GM10248 (cell line): ENCODE results near the gene ESAM.

Experiments used
- CTCF ChIA-PET: fragments of 300-600 bp; sonication (Branson Sonifier 250); formaldehyde crosslinking; extraction: SDS; loops from one replicate; lab custom pipeline; 2021; ENCODE audit warnings: antibody characterized with exemption; lab: Yijun Ruan, JAX
- POLR2A ChIA-PET: fragments of 350-650 bp; sonication (Branson Sonifier 250); formaldehyde crosslinking; extraction: SDS; loops from one replicate; lab custom pipeline; 2020; ENCODE audit warnings: antibody characterized with exemption; lab: Yijun Ruan, JAX
- DNase-seq: peaks from one replicate; pipeline ENCODE4 v3.0.0; 2012; ENCODE audit errors: extremely low spot score
- TF ChIP-seq, protein P1 (sequence below): IDR thresholded peaks from 2 replicates; pipeline ENCODE4 v1.5.1; 2012; ENCODE audit warnings: mild to moderate bottlenecking, low read depth; ENCODE audit errors: extremely low read depth, missing control alignments, control extremely low read depth

Gene ESAM

GRCh38 chr11:124793466-124794278 lies 31.6 kb upstream of the ESAM start:
- TF ChIP-seq, protein P1, sequence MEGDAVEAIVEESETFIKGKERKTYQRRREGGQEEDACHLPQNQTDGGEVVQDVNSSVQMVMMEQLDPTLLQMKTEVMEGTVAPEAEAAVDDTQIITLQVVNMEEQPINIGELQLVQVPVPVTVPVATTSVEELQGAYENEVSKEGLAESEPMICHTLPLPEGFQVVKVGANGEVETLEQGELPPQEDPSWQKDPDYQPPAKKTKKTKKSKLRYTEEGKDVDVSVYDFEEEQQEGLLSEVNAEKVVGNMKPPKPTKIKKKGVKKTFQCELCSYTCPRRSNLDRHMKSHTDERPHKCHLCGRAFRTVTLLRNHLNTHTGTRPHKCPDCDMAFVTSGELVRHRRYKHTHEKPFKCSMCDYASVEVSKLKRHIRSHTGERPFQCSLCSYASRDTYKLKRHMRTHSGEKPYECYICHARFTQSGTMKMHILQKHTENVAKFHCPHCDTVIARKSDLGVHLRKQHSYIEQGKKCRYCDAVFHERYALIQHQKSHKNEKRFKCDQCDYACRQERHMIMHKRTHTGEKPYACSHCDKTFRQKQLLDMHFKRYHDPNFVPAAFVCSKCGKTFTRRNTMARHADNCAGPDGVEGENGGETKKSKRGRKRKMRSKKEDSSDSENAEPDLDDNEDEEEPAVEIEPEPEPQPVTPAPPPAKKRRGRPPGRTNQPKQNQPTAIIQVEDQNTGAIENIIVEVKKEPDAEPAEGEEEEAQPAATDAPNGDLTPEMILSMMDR = peak; percentile 77
- DNase-seq = peak; percentile 50
- ChIA-PET POLR2A (no interaction called here), CTCF (interaction anchor here (0.6 to 24.9 kb wide), 33 partner anchors 8 to 170 kb away, joined by 3 to 381 read pairs (median 6); partner anchors contain the start of genes ESAM and TBRG1)

- ChIA-PET CTCF (interaction anchor here (0.9 to 24.9 kb wide), 9 partner anchors 9 to 151 kb away, joined by 3 to 381 read pairs (median 18); partner anchors contain the start of gene ESAM), POLR2A (no interaction called here)
Observed at GRCh38 chr11:124791626-124792341, 29.7 kb upstream of the ESAM start.

GRCh38 chr11:124788521-124788920 lies 26.4 kb upstream of the ESAM start:
- TF ChIP-seq, protein P1 = no peak
- no peak for DNase-seq
- CTCF ChIA-PET = interaction anchor here (1.1 to 24.9 kb wide), 3 partner anchors 10 to 119 kb away, joined by 3 to 381 read pairs (median 8); partner anchors contain the start of gene ESAM
- POLR2A ChIA-PET = no interaction called here

More at GRCh38 chr11:124791626-124792341, 29.7 kb upstream of the ESAM start:
- peak; percentile 23 for DNase-seq
- TF ChIP-seq, protein P1 = no peak

DNA sequence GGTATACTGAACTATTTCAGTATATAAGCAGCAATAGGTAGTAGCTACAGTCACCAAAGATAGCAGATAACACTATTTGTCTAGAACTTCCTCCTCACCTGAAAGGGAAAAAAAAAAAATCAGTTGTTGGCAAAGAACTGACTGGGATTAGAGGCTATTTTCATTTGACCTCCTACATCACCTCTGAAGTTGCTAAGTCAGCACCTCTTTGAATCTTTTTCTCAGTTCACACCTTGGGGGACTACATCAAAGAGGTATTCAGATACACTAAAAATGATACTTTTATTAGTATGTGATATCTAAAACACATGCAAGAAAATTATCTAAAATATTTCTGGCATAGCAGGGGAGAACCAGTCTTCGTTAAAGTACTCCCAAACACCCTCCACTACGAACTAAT lies 22.0 kb upstream of the ESAM start:
- POLR2A ChIA-PET = no interaction called here
- CTCF ChIA-PET = interaction anchor here (0.9 to 3.1 kb wide), 5 partner anchors 10 to 53 kb away, joined by 3 to 18 read pairs (median 4); partner anchors contain the start of gene ESAM
- TF ChIP-seq, protein P1 = no peak
- DNase-seq = no peak

GRCh38 chr11:124783002-124783401 lies 20.9 kb upstream of the ESAM start:
- POLR2A ChIA-PET = no interaction called here

More at GRCh38 chr11:124783002-124783401, 20.9 kb upstream of the ESAM start:
- TF ChIP-seq, protein P1 = no peak
- no peak for DNase-seq
- CTCF ChIA-PET = interaction anchor here (0.8 to 3.1 kb wide), 7 partner anchors 8 to 36 kb away, joined by 3 to 18 read pairs (median 4); partner anchors contain the start of gene ESAM
